Activated CD4-positive, alpha-beta T cell treated with anti-CD3 and anti-CD28 coated beads, Interleukin-2, amount 50 U/mL, for 48 hours (primary cell): ENCODE results near the gene NF1.

Experiments used
- DNase-seq, 2 experiments: peaks; one replicate each; pipeline ENCODE4 v3.0.0-alpha.2; 2020

Gene NF1

DNA sequence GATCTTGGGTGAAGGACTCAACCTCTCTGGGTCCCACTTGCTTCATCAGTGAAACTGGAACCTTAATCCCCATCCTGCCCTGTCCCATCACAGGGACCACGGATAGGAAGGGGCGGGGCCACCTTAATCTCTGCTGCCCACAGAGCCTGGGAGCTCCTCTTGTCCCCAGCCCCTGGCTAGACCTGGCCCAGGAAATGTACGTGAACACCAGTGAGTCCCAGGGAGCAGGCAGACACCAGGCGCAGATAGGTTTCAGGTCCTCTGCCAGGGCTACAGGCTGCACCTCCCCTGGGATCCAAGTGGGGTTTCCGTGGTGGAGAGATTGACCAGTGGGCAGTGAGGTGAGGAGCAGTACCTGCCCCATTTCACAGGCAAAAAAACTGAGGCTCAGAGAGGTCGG is 317.7 kb downstream of the NF1 start:
- no peak for DNase-seq

DNA sequence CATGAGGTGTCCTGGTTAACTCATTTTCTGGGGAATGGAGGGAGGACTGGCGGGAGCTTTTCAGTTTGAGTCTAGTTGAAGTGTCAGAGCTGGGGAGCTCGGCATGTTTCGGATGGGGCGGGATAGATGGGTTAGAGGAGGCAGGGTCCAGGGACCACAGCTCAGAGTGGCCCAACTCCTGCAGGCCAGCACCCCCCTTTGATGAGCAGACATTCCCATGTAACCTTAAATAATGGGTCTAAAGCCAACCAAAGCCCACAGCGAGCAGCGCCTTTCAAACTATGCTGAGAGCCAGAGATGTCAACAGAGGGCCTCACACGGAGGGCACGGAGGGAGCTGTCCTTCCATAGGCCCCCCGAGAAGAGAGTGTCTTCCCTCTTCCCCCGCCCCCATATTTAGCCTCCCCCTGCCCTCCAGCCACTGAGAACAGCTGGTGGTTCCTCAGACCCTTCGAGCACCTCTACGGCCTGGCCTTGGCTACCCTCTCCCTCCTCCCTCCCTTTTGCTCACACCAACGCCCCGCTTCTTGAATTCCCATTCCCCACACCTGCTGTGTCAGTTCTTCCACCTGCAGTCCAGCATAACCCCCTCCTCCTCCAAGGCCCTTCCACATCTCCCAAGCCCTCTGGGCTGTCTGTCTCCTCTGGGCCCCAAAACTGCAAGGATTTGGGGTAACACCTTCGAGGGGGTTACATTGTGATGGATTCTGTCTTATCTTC is 318.5 kb downstream of the NF1 start:
- DNase-seq = no peak

DNA sequence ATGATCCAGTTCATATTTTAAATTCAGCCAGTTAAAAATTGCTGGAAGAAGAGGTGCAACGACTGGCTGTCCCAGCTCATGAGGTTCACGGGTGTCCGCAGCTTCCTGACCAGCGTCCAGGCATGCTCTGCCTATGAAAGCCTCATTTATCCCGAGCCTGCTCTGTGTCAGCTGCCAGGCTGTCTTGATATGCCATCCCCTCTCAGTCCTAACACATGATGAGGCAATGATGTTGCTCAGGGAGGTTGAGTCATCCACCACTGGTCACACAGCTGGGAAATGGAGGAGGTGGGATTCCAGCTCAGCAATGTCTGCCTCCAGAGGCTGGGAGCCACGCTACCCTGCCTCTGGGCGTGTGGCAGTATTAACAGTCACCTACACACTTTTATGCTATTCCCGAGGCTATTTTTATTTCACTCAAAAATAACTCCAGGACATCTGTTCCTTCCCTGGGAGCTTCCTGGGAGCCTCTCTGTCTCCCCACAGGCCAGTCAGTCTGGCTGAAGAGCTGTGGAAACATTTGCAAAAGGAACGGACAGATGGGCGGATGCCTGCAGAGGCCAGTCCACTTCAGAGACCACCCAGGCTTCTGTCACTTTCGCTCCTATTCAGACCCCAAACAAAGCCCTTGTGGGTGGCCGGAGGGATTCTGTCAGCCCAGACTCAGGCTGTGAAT is 319.2 kb downstream of the NF1 start:
- no peak for DNase-seq

GRCh38 chr17:31414550-31414918 is 319.8 kb downstream of the NF1 start:
- no peak for DNase-seq

- no peak for DNase-seq
These were observed 320.3 kb downstream of the NF1 start for GRCh38 chr17:31415004-31415454.

DNA sequence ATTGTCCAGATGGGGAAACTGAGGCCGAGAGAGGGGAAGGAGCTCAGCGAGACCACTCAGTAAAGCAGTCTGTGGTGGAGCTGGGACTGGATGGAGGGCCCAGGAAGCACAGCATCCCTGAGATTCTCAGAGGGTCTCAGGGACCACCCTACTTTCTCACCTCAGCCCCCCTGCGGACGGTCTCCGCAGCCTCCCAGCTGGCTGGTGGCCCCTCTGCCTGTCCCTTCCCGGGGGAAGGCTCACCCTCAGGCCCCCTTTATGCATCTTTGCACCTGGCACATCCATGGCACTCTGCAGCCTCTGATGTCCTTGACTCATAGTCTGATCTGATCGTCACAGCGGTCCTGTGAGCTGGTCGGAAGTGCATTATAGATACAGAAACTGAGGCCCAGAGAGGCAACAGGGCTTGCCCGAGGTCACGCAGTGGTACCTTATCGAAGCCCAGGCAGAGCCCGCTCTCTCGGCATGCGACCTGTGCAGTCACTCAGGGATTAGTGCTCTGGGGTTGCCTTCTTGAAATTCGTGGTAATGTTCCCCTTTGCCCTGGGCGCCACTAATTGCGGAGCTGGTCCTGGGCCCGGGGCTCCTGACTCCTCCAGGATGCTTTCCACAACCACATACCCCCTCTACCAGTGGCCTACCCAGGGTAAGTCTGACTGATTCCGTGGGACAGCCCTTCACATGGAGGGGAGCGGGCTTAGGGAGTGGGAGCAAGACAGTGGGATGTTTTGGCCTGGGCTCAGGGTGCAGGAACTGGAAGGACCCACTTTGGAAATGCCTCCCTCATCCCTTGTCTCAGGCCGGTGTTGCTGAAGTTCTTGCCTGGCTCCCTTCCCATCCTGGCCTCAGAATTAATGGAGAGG is 321.1 kb downstream of the NF1 start:
- no peak for DNase-seq

- DNase-seq = no peak
These were observed 321.7 kb downstream of the NF1 start for GRCh38 chr17:31416503-31416923.

GRCh38 chr17:31417051-31417792 is 322.4 kb downstream of the NF1 start:
- DNase-seq = no peak

GRCh38 chr17:31418773-31419350 is 324.1 kb downstream of the NF1 start:
- no peak for DNase-seq

DNA sequence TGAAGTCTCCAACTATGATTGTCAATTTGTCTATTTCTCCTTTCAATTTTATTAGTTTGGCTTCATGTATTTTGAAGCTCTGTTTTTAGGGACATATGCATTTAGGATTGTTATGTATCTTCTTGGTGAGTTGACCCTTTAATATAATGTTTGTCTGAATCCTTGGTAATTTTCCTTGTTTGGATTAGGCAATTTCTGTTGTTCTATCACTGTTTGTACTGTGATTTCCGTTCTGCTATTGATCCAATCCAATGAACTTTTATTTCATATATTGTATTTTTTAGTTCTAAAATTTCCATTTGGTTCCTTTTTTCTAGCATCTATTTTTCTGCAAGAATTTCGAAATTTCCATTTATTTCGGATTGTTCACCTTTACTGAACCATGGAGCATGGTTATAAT is 327.7 kb downstream of the NF1 start:
- no peak for DNase-seq

- no peak for DNase-seq
These were observed 330.1 kb downstream of the NF1 start for GRCh38 chr17:31424944-31425281.

GRCh38 chr17:31425282-31426040 is 330.7 kb downstream of the NF1 start:
- DNase-seq = no peak
